GM12878 (cell line): ENCODE results near the gene ECHDC1. TPM values are rescaled to one million over a fixed set of nuclear protein-coding genes. Genes with fewer than 3 reads are reported as not detected.
A peak's percentile ranks its signal among the peaks of the same experiment; 100 is the strongest.

Experiments
- ATAC-seq: fragments of 200-7000 bp; cut with Tn5 transposase; 3 replicates; pipeline ENCODE4 v1.9.1; 2020; ENCODE audit warnings: mild to moderate bottlenecking, moderate library complexity
- BruUV-seq: library from RNA; stranded (reverse); fragments of 400-500 nt; replicated peaks from 2 replicates; lab custom pipeline; 2021; lab: Mats Ljungman, UMichigan
- CTCF ChIA-PET: fragments of 300-600 bp; sonication (Branson Sonifier 250); formaldehyde crosslinking; extraction: SDS; loops from one replicate; lab custom pipeline; 2021; ENCODE audit warnings: inconsistent platforms; lab: Yijun Ruan, JAX
- POLR2A ChIA-PET: fragments of 350-600 bp; formaldehyde crosslinking; extraction: SDS; loops from one replicate; lab custom pipeline; 2021; ENCODE audit warnings: inconsistent platforms; lab: Charles Lee
- RAD21 ChIA-PET: fragments of 300-600 bp; sonication (Branson Sonifier 250); formaldehyde crosslinking; loops from one replicate; lab custom pipeline; 2023; ENCODE audit warnings: antibody characterized with exemption; ENCODE audit not compliant: unreplicated experiment; lab: Charles Lee
- SMC1A ChIA-PET: fragments of 300-600 bp; sonication (Branson Sonifier 250); formaldehyde crosslinking; loops from one replicate; lab custom pipeline; 2023; ENCODE audit not compliant: unreplicated experiment, uncharacterized antibody; lab: Charles Lee
- DNase-seq: peaks from one replicate; pipeline ENCODE4 v3.0.0-alpha.2; 2011; ENCODE audit warnings: low read depth, low spot score
- FAIRE-seq: peaks from 3 replicates; lab custom pipeline; 2011; peaks lifted over from hg19 to GRCh38; lab: Jason Lieb, UNC
- H2AFZ ChIP-seq: 2 replicates; pipeline ENCODE4 v1.6.0; 2011; ENCODE audit warnings: low read depth, low read length, control low read depth; ENCODE audit not compliant: control insufficient read depth
- H3K27ac ChIP-seq: 2 replicates; pipeline ENCODE4 v1.5.1; 2011; ENCODE audit warnings: control low read depth; ENCODE audit not compliant: control insufficient read depth, insufficient read depth
- H3K27me3 ChIP-seq, 2 experiments: replicated peaks in 1 of 2; 2 replicates each; pipeline versions ENCODE4 v1.6.0 to v1.6.1; 2011; ENCODE audit warnings: low read length in 1 of 2; ENCODE audit not compliant: control insufficient read depth in 2 of 2, insufficient read depth in 2 of 2
- H3K36me3 ChIP-seq, 2 experiments: 2 replicates each; pipeline ENCODE4 v1.5.1; 2011; ENCODE audit warnings: low read length in 1 of 2; ENCODE audit not compliant: control insufficient read depth in 2 of 2, insufficient read depth in 2 of 2
- H3K4me1 ChIP-seq: 2 replicates; pipeline ENCODE4 v1.6.1; 2011; ENCODE audit warnings: mild to moderate bottlenecking, low read length, moderate library complexity, mixed read lengths; ENCODE audit not compliant: control insufficient read depth, insufficient read depth
- H3K4me2 ChIP-seq: 2 replicates; pipeline ENCODE4 v1.6.0; 2011; ENCODE audit warnings: control low read depth; ENCODE audit not compliant: control insufficient read depth, insufficient read depth
- H3K4me3 ChIP-seq: fragments of 200-600 bp; sonication (generic); 2 replicates; pipeline ENCODE4 v1.5.1; 2016
- H3K79me2 ChIP-seq: 2 replicates; pipeline ENCODE4 v1.6.0; 2011; ENCODE audit warnings: low read length; ENCODE audit not compliant: control insufficient read depth, insufficient read depth
- H3K9ac ChIP-seq: 2 replicates; pipeline ENCODE4 v1.8.0; 2011; ENCODE audit warnings: low read length, control low read depth, mixed read lengths; ENCODE audit not compliant: control insufficient read depth, insufficient read depth
- H3K9me3 ChIP-seq: replicated peaks from 3 replicates; pipeline ENCODE4 v1.5.1; 2011; ENCODE audit warnings: mild to moderate bottlenecking, low read length; ENCODE audit not compliant: control insufficient read depth, insufficient read depth
- H4K20me1 ChIP-seq: 2 replicates; pipeline ENCODE4 v1.6.0; 2011; ENCODE audit not compliant: control insufficient read depth, insufficient read depth
- BHLHE40 ChIP-seq, 2 experiments: fragments of 450-650 bp in 1 of 2; IDR thresholded peaks; 2 replicates each; pipeline ENCODE4 v1.6.1; 2011 to 2017; ENCODE audit warnings: low read depth in 2 of 2, borderline replicate concordance in 1 of 2, improper control_type of control experiment in 1 of 2, low read length in 1 of 2, mild to moderate bottlenecking in 1 of 2
- BMI1 ChIP-seq: fragments of 450-650 bp; IDR thresholded peaks from 2 replicates; pipeline ENCODE4 v1.6.1; 2016; ENCODE audit warnings: mild to moderate bottlenecking, moderate library complexity, borderline replicate concordance
- HDAC6 ChIP-seq: fragments of 200-600 bp; sonication (generic); IDR thresholded peaks from one replicate; pipeline ENCODE4 v1.8.0; 2017; ENCODE audit warnings: antibody characterized with exemption; ENCODE audit not compliant: unreplicated experiment
- JUND ChIP-seq: IDR thresholded peaks from 2 replicates; pipeline ENCODE4 v1.6.1; 2012; ENCODE audit warnings: low read depth, mild to moderate bottlenecking, low read length, improper control_type of control experiment, moderate library complexity
- RB1 ChIP-seq: fragments of 450-650 bp; formaldehyde crosslinking; IDR thresholded peaks from 2 replicates; pipeline ENCODE4 v1.6.1; 2017; ENCODE audit warnings: mild to moderate bottlenecking, borderline replicate concordance
- RCOR1 ChIP-seq: conservative IDR thresholded peaks from 2 replicates; pipeline ENCODE4 v1.6.1; 2012; ENCODE audit warnings: low read depth, low read length, improper control_type of control experiment
- SIN3A ChIP-seq: IDR thresholded peaks from 2 replicates; pipeline ENCODE4 v1.6.1; 2012; ENCODE audit warnings: low read depth, low read length, improper control_type of control experiment
- SUPT20H ChIP-seq: IDR thresholded peaks from 2 replicates; pipeline ENCODE4 v1.6.1; 2011; ENCODE audit warnings: low read depth, mild to moderate bottlenecking, low read length, moderate library complexity, borderline replicate concordance; ENCODE audit not compliant: control insufficient read depth
- TBL1XR1 ChIP-seq: IDR thresholded peaks from 2 replicates; pipeline ENCODE4 v1.6.1; 2012; ENCODE audit warnings: low read depth, low read length, improper control_type of control experiment
- YBX1 ChIP-seq: fragments of 450-650 bp; IDR thresholded peaks from 2 replicates; pipeline ENCODE4 v1.6.1; 2016; ENCODE audit warnings: antibody characterized with exemption
- ZNF217 ChIP-seq: fragments of 450-650 bp; IDR thresholded peaks from 2 replicates; pipeline ENCODE4 v1.6.1; 2017; ENCODE audit warnings: antibody characterized with exemption, mild to moderate bottlenecking
- WGBS: methylation state at CpG from one replicate; pipeline ENCODE4 v1.1.6; 2016; ENCODE audit warnings: low lambda C conversion rate; ENCODE audit not compliant: insufficient replicate concordance, insufficient coverage; ENCODE audit errors: missing lambda C conversion rate; 5-methylcytosine and 5-hydroxymethylcytosine counted together
- in situ Hi-C: fragments of 300-500 bp; cut with MboI; formaldehyde crosslinking; loops from 9 replicates; pipeline ENCODE4 v1.14.3; 2018; ENCODE audit warnings: mixed read lengths
- intact Hi-C: fragments of 100-400 bp; cut with micrococcal nuclease; formaldehyde crosslinking; loops from one replicate; pipeline ENCODE4 v1.14.2; 2022; ENCODE audit not compliant: unreplicated experiment
- polyA plus RNA-seq, 11 experiments: library from polyadenylated mRNA; depleted of rRNA in 4 of 11; unstranded in 6 of 11; stranded (reverse) in 5 of 11; fragments of >200 nt; fragmentation: Nextera tagmentation in 4 of 11; fragmentation: Illumina TruSeq in 1 of 11; extraction: Ambion mirVana in 4 of 11; extraction: Trizol in 1 of 11; gene quantifications; 1 replicate in 1 of 11; 2 replicates in 10 of 11; pipeline versions ENCODE4 v1.2.1 to v1.2.3, GENCODE V29; 2011 to 2016; ENCODE audit warnings: inconsistent platforms in 2 of 11, missing spikeins in 2 of 11, low read depth in 1 of 11
- total RNA-seq, 4 experiments: library from RNA; depleted of rRNA in 3 of 4; stranded (reverse); fragments of >200 nt in 3 of 4; fragmentation: Illumina TruSeq in 1 of 4; extraction: Trizol in 1 of 4; gene quantifications; 2 replicates each; pipeline versions ENCODE4 v1.2.1 to v1.2.3, GENCODE V29; 2013 to 2021
- TF ChIP-seq, protein P1 (sequence below): IDR thresholded peaks from 2 replicates; pipeline ENCODE4 v1.6.1; 2012; ENCODE audit warnings: mild to moderate bottlenecking, low read depth, low read length
- TF ChIP-seq, protein P2 (sequence below): fragments of 450-650 bp; IDR thresholded peaks from 2 replicates; pipeline ENCODE4 v1.6.1; 2017; ENCODE audit warnings: low read depth, mild to moderate bottlenecking, moderate library complexity
- TF ChIP-seq, protein P3 (sequence below): fragments of 450-650 bp; IDR thresholded peaks from 2 replicates; pipeline ENCODE4 v1.6.1; 2017; ENCODE audit warnings: mild to moderate bottlenecking

Gene ECHDC1
- total and polyA plus RNA-seq, 10 of the 15 experiments (the other 5 are each of a cell fraction or from before 2014, with no cell fraction given): 46.2 to 111 (median 70.7) TPM

GRCh38 chr6:127340171-127340570 lies 3.2 kb downstream of the ECHDC1 start (continued):
- TF ChIP-seq, protein P1, sequence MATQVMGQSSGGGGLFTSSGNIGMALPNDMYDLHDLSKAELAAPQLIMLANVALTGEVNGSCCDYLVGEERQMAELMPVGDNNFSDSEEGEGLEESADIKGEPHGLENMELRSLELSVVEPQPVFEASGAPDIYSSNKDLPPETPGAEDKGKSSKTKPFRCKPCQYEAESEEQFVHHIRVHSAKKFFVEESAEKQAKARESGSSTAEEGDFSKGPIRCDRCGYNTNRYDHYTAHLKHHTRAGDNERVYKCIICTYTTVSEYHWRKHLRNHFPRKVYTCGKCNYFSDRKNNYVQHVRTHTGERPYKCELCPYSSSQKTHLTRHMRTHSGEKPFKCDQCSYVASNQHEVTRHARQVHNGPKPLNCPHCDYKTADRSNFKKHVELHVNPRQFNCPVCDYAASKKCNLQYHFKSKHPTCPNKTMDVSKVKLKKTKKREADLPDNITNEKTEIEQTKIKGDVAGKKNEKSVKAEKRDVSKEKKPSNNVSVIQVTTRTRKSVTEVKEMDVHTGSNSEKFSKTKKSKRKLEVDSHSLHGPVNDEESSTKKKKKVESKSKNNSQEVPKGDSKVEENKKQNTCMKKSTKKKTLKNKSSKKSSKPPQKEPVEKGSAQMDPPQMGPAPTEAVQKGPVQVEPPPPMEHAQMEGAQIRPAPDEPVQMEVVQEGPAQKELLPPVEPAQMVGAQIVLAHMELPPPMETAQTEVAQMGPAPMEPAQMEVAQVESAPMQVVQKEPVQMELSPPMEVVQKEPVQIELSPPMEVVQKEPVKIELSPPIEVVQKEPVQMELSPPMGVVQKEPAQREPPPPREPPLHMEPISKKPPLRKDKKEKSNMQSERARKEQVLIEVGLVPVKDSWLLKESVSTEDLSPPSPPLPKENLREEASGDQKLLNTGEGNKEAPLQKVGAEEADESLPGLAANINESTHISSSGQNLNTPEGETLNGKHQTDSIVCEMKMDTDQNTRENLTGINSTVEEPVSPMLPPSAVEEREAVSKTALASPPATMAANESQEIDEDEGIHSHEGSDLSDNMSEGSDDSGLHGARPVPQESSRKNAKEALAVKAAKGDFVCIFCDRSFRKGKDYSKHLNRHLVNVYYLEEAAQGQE: no peak
- TF ChIP-seq BMI1 (no peak), RB1 (no peak), RCOR1 (no peak), SIN3A (no peak)

- intact Hi-C loops: no loop called here
These were observed 4.5 kb downstream of the ECHDC1 start for GRCh38 chr6:127338936-127339335.

More at GRCh38 chr6:127338936-127339335, 4.5 kb downstream of the ECHDC1 start:
- H3K4me1 ChIP-seq: peaks cover 21% of the 10 kb centered on the region; the same call in 1 of the 2 replicates
- peak overlapping the region; percentile 21; the same call in 1 of the 2 replicates for H3K4me3 ChIP-seq
- H2AFZ ChIP-seq: no peak overlapping the region
- no peak overlapping the region for H3K27ac ChIP-seq
- H3K79me2 ChIP-seq: peaks cover 93% of the 10 kb centered on the region
- H3K9me3 ChIP-seq: no peaks in the 10 kb centered on the region; the same call in 2 of the 3 replicates
- ATAC-seq (no peak), FAIRE-seq (no peak), DNase-seq (no peak)
- ChIA-PET SMC1A (interaction anchor here (0.8 to 1.5 kb wide), 3 partner anchors 22 to 149 kb away, joined by 3 to 4 read pairs (median 3); no protein-coding TSS in a partner anchor), RAD21 (interaction anchor here (1.2 to 1.9 kb wide), 2 partner anchors 35 to 38 kb away, joined by 3 to 9 read pairs; no protein-coding TSS in a partner anchor), CTCF (interaction anchor here (0.8 to 1.3 kb wide), 4 partner anchors 21 to 82 kb away, joined by 3 to 5 read pairs (median 4); no protein-coding TSS in a partner anchor), POLR2A (interaction anchor here (1.2 kb wide), 1 partner anchor 72 kb away, joined by 4 read pairs; the partner anchor contains the start of gene RNF146)
- no peak overlapping the region for H3K9ac ChIP-seq
- H3K27me3 ChIP-seq: no peaks in the 10 kb centered on the region
- H3K36me3 ChIP-seq: no peaks in the 10 kb centered on the region
- TF ChIP-seq JUND (no peak), ZNF217 (no peak), SUPT20H (no peak), TBL1XR1 (no peak), HDAC6 (no peak), YBX1 (no peak), BHLHE40 (IDR thresholded peaks at IDR 0.05; ENCODE audit: borderline replicate concordance in 1 of 2, low read depth in 2 of 2, low read length in 1 of 2) (no peak)
- TF ChIP-seq, protein P2, sequence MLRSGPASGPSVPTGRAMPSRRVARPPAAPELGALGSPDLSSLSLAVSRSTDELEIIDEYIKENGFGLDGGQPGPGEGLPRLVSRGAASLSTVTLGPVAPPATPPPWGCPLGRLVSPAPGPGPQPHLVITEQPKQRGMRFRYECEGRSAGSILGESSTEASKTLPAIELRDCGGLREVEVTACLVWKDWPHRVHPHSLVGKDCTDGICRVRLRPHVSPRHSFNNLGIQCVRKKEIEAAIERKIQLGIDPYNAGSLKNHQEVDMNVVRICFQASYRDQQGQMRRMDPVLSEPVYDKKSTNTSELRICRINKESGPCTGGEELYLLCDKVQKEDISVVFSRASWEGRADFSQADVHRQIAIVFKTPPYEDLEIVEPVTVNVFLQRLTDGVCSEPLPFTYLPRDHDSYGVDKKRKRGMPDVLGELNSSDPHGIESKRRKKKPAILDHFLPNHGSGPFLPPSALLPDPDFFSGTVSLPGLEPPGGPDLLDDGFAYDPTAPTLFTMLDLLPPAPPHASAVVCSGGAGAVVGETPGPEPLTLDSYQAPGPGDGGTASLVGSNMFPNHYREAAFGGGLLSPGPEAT: no peak
- TF ChIP-seq, protein P3, sequence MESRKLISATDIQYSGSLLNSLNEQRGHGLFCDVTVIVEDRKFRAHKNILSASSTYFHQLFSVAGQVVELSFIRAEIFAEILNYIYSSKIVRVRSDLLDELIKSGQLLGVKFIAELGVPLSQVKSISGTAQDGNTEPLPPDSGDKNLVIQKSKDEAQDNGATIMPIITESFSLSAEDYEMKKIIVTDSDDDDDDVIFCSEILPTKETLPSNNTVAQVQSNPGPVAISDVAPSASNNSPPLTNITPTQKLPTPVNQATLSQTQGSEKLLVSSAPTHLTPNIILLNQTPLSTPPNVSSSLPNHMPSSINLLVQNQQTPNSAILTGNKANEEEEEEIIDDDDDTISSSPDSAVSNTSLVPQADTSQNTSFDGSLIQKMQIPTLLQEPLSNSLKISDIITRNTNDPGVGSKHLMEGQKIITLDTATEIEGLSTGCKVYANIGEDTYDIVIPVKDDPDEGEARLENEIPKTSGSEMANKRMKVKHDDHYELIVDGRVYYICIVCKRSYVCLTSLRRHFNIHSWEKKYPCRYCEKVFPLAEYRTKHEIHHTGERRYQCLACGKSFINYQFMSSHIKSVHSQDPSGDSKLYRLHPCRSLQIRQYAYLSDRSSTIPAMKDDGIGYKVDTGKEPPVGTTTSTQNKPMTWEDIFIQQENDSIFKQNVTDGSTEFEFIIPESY: no peak
- peak overlapping the region; percentile 60 for H3K4me2 ChIP-seq
- no TSS peak for BruUV-seq
- 47% methylated on average over 1 of the region's 1 CpG for WGBS
- in situ Hi-C loops: no loop called here
- H4K20me1 ChIP-seq: no peaks in the 10 kb centered on the region
